ENCODE measurements around the gene PIEZO2. TPM values are rescaled to one million over a fixed set of nuclear protein-coding genes. Genes with fewer than 3 reads are reported as not detected.

PIEZO2 gene
- total and polyA plus RNA-seq, 4 donors: 2.6 to 233 (median 18.8) TPM

GRCh38 chr18:10927286-10927992 lies 221.9 kb downstream of the PIEZO2 start:
- TF ChIP-seq CTCF (IDR thresholded peaks at IDR 0.05; ENCODE audit: control extremely low read depth, extremely low read depth): no peak
- peaks cover 0 to 7% (median 0%) of the 10 kb centered on the region in 4 donors for H3K36me3 ChIP-seq (ENCODE audit: control insufficient read depth in 4 of 4, insufficient read depth in 4 of 4, low read length in 4 of 4)
- peaks cover 0 to 2% (median 0%) of the 10 kb centered on the region in 4 donors for H3K9me3 ChIP-seq (ENCODE audit: control insufficient read depth in 4 of 4, insufficient read depth in 3 of 4, low read length in 3 of 4)
- whole genome bisulfite sequencing, 2 donors: 71 to 80% methylated on average over 12 of the region's 12 CpGs
- H3K4me1 ChIP-seq (ENCODE audit: control insufficient read depth in 5 of 5, insufficient read depth in 5 of 5, low read length in 5 of 5): peaks cover 0 to 72% (median 4%) of the 10 kb centered on the region in 5 donors
- H3K4me3 ChIP-seq: no peak overlapping the region
- peak; percentile 42 to 79 (median 79) for DNase-seq
- H3K9ac ChIP-seq (ENCODE audit: insufficient read depth in 1 of 2, low read length in 2 of 2): peak overlapping the region in 1 of 2 donors; percentile 67
- no peak for ATAC-seq (ENCODE audit: insufficient read depth, low FRiP score)
- H3K27ac ChIP-seq (ENCODE audit: low read depth in 1 of 2, low read length in 1 of 2): peak overlapping the region in 1 of 2 donors; percentile 0
- no peaks in the 10 kb centered on the region for H3K27me3 ChIP-seq (ENCODE audit: control insufficient read depth in 3 of 3, insufficient read depth in 3 of 3, low read length in 2 of 3)

GRCh38 chr18:10926621-10927161 lies 222.7 kb downstream of the PIEZO2 start:
- Histone ChIP-seq H3K9ac (ENCODE audit: insufficient read depth in 1 of 2, low read length in 2 of 2) (peak overlapping the region in 1 of 2 donors; percentile 67), H3K27me3 (ENCODE audit: control insufficient read depth in 3 of 3, insufficient read depth in 3 of 3, low read length in 2 of 3) (no peaks in the 10 kb centered on the region), H3K9me3 (ENCODE audit: control insufficient read depth in 4 of 4, insufficient read depth in 3 of 4, low read length in 3 of 4) (peaks cover 0 to 2% (median 0%) of the 10 kb centered on the region in 4 donors), H3K4me3 (no peak overlapping the region), H3K27ac (ENCODE audit: low read depth in 1 of 2, low read length in 1 of 2) (no peak overlapping the region), H3K4me1 (ENCODE audit: control insufficient read depth in 5 of 5, insufficient read depth in 5 of 5, low read length in 5 of 5) (peaks cover 0 to 75% (median 4%) of the 10 kb centered on the region in 5 donors), H3K36me3 (ENCODE audit: control insufficient read depth in 4 of 4, insufficient read depth in 4 of 4, low read length in 4 of 4) (peaks cover 0 to 10% (median 0%) of the 10 kb centered on the region in 4 donors)
- no peak for TF ChIP-seq CTCF (IDR thresholded peaks at IDR 0.05; ENCODE audit: control extremely low read depth, extremely low read depth)
- no peak for ATAC-seq (ENCODE audit: insufficient read depth, low FRiP score)
- DNase-seq: peak; percentile 44 to 63 (median 60)
- WGBS, 2 donors: 31 to 37% methylated on average over 13 of the region's 13 CpGs

GRCh38 chr18:10924290-10924689 lies 225.1 kb downstream of the PIEZO2 start:
- DNase-seq (no peak), ATAC-seq (ENCODE audit: insufficient read depth, low FRiP score) (no peak)
- H3K27me3 ChIP-seq (ENCODE audit: control insufficient read depth in 3 of 3, insufficient read depth in 3 of 3, low read length in 2 of 3): no peaks in the 10 kb centered on the region
- WGBS, 2 donors: 90 to 94% methylated on average over 4 of the region's 4 CpGs
- H3K9ac ChIP-seq (ENCODE audit: insufficient read depth in 1 of 2, low read length in 2 of 2): peak overlapping the region in 1 of 2 donors; percentile 13
- H3K9me3 ChIP-seq (ENCODE audit: control insufficient read depth in 4 of 4, insufficient read depth in 3 of 4, low read length in 3 of 4): peaks cover 0 to 2% (median 0%) of the 10 kb centered on the region in 4 donors
- H3K4me3 ChIP-seq: no peak overlapping the region
- H3K36me3 ChIP-seq (ENCODE audit: control insufficient read depth in 4 of 4, insufficient read depth in 4 of 4, low read length in 4 of 4): peaks cover 0 to 10% (median 0%) of the 10 kb centered on the region in 4 donors
- H3K4me1 ChIP-seq (ENCODE audit: control insufficient read depth in 5 of 5, insufficient read depth in 5 of 5, low read length in 5 of 5): peaks cover 0 to 78% (median 4%) of the 10 kb centered on the region in 5 donors
- no peak for TF ChIP-seq CTCF (IDR thresholded peaks at IDR 0.05; ENCODE audit: control extremely low read depth, extremely low read depth)
- H3K27ac ChIP-seq (ENCODE audit: low read depth in 1 of 2, low read length in 1 of 2): no peak overlapping the region
